ENCODE measurements around the gene FMN1.

FMN1 gene

GRCh38 chr15:32828507-32829186 lies 365.9 kb downstream of the FMN1 start:
- peak; percentile 87 for DNase-seq (ENCODE audit: low read depth)

GRCh38 chr15:32826685-32827084 lies 367.8 kb downstream of the FMN1 start:
- no peak for DNase-seq (ENCODE audit: low read depth)

GRCh38 chr15:32825219-32825618 lies 369.3 kb downstream of the FMN1 start:
- DNase-seq (ENCODE audit: low read depth): peak; percentile 70

GRCh38 chr15:32824777-32825176 lies 369.7 kb downstream of the FMN1 start:
- DNase-seq (ENCODE audit: low read depth): peak; percentile 89

DNA sequence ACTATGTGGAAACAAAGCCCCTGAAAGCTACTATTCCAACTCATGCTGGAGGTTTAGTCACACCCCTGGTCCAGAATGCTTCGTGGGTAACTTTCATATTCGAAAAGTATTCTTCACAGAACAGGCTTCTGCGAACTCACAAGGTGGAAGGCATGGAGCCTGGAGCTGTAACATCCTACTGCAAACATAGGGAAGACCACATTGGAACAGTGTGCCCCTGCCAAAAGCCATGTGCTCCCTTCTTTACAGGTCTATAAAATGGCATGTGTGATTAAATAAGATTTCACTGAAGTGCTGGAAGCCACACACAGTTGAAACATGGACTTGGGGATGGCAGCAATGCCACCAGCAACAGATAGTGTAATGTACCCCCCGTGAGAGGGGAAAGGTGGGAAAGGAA lies 370.8 kb downstream of the FMN1 start:
- DNase-seq (ENCODE audit: low read depth): no peak

DNA sequence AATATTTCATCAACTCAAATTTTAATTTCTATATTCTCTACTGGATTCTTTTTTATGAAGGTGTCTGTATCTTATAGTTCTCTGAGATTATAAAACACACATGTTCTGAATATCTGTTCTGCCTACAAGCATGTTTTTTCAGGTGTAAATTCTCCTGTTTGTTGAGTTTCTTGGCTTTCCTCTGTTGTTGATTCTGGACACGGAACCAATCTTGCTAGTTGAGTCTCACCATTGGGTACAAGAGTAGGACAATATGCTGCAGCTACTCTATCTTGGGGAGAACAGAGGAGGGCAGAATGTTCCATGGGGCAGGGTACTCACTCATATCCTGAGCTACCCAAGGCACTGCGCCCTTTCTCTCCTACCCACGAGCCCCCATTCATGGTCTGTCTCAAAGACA lies 371.8 kb downstream of the FMN1 start:
- no peak for DNase-seq (ENCODE audit: low read depth)

- DNase-seq (ENCODE audit: low read depth): no peak
Measured at GRCh38 chr15:32819448-32819847, 375.1 kb downstream of the FMN1 start.

- DNase-seq (ENCODE audit: low read depth): no peak
Measured at GRCh38 chr15:32818758-32819447, 375.6 kb downstream of the FMN1 start.

DNA sequence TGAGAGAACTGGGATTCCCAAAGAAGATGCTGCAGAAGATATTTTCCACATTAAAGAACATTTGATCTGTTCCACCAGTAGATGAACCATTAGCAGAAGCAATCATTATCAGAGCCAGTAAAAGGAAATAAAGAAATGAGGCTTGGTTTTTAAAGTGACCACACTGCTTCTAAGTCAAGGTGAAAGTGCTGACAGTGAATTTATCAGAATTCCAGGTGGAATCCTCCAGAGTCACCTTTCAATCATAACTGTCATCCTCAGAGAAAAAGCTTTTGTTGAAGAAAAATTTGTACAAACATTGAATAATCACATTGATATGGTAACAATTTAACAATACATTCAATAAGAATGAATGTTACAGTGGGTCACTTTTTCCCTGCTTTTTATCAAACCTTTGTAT lies 376.9 kb downstream of the FMN1 start:
- DNase-seq (ENCODE audit: low read depth): no peak

DNA sequence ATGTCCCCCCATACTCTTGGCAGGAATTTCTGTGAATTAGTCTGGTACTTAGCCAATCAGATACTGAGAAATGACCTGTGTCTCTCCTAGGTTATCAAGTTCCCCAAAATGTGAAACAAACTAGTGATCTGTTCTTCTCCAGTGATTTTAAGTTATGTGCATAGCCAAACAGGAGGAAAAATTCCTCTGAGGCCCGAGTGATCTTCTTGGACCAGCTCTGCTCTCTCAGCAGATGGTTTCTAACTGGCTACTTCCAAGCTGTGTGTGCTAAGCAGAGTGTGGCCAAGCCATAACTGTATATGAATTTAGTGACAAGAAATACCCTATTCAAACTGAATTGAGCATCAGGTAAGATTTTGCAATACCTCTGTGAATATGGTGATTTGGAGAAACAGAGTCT lies 387.2 kb downstream of the FMN1 start:
- DNase-seq (ENCODE audit: low read depth): no peak

- no peak for DNase-seq (ENCODE audit: low read depth)
Measured at GRCh38 chr15:32803631-32804030, 390.9 kb downstream of the FMN1 start.

- peak; percentile 96 for DNase-seq (ENCODE audit: low read depth)
Measured at GRCh38 chr15:32802286-32802936, 392.1 kb downstream of the FMN1 start.

DNA sequence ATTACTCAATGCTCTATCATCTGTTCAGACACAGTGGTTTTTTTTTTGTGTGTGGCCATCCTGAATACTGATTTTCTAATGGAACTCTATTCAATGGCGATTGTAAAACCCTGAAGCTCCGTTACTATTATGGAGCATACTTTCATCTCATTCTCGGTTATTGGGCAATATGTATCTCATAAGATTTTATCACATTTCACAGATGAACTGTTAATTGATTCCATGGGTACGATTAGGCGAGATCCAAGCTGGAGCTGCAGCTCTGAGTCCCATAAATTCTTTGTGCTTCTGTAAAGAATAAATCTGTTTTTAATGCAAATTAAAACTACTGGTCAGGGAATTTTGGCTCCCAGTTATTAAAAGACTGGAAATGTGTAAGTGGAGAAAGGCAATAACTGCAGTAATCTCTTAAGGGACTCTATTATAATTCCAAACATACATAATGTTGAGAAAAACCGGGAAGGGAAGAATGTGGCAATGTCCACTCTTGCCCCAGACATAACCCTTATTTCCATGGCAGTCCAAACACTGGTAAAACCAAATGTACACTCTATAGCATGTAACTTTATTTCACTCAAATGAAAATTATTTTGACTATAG lies 394.5 kb downstream of the FMN1 start:
- DNase-seq (ENCODE audit: low read depth): no peak

DNA sequence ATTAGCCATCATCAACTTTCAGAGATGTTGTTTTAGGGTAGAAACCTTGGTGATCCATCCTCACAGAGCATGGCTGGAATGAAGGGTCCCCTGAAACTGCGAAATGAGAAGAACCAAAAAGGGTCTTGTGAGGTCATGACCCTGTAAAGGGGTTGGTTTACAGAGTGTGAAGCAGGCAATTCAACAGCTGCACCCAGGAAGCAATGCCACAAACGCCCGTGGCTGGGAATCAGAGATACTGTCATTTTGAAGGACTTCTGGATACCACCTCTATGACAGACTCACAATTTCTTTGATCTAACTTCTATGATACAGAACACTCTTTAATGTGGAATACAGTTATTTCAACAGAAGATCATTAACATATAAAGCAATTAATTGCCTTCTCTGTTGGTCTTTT lies 397.7 kb downstream of the FMN1 start:
- no peak for DNase-seq (ENCODE audit: low read depth)

DNA sequence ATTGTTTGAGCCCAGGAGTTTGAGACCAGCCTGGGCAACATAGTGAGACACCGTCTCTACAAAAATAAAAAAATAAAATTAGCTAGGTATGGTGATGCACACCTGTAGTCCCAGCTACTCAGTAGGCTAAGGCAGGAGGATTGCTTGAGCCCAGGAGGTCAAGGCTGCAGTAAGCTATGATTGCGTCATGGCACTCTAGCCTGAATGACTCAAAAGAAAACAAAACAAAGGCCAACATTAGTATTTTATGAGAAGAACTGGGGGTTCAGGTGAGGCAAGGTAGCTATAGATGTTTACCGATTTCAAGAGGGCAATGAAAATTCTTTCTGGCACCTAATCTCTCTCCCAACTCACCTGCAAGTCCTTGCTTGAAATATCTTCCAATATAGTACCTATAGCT lies 399.5 kb downstream of the FMN1 start:
- no peak for DNase-seq (ENCODE audit: low read depth)

- DNase-seq (ENCODE audit: low read depth): no peak
Measured at GRCh38 chr15:32792436-32792835, 402.1 kb downstream of the FMN1 start.

GRCh38 chr15:32790352-32790999 lies 404.0 kb downstream of the FMN1 start:
- DNase-seq (ENCODE audit: low read depth): peak; percentile 74

DNA sequence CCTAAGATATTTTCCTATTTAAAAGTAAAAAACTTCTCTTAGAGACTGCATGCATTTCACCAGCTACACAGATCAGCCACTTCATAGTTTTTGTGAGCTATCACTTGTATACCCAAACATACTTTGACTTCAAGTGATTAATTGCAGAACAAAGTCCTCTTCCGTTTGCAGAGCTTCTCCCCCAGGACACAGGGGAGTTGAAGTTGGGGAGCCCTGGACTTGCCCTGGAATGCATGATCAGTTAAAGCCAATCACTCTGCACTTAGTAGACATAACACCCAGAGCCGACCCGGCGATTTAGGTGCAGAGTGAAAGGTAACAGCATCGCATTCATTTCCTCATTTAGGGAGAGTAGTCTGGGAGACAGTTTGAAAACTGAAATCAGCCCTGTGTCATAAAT lies 406.6 kb downstream of the FMN1 start:
- DNase-seq (ENCODE audit: low read depth): no peak

DNA sequence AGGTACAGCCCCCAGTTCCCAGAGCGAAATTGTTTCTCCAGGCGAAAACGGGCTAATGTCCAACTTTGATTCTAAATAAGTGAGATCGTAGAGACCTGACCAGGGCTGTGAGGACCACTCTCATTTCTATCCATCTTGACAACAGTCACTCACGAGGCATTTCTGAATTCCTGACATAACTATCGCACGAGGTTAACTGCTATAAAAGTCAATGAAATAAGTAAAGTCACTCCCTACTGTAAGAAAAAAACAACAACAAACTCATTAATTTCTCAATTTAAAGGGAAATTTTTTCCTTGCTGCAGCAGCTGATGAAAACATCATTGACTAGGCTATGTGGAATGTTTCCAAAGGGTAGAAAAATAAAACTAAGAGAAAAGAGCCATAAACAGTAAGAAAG lies 407.6 kb downstream of the FMN1 start:
- no peak for DNase-seq (ENCODE audit: low read depth)

DNA sequence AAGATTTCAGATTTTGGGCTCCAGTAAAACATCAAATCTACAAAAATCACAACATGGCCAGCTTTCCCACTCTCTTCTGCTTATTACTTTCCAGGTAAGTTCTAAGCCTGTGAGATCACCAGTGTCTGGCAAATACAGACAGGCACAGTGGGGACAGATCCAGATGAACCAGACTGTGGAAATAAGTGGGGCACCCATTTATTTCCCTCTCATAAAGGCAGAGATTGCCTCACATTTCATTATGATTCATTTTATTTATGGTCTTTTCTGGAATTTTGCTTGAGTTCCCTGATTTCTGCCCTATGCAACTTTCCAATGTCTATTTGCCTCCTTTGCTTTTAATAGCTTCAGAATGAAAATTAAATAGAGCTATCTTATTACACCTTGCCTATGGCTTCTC lies 409.9 kb downstream of the FMN1 start:
- DNase-seq (ENCODE audit: low read depth): no peak

DNA sequence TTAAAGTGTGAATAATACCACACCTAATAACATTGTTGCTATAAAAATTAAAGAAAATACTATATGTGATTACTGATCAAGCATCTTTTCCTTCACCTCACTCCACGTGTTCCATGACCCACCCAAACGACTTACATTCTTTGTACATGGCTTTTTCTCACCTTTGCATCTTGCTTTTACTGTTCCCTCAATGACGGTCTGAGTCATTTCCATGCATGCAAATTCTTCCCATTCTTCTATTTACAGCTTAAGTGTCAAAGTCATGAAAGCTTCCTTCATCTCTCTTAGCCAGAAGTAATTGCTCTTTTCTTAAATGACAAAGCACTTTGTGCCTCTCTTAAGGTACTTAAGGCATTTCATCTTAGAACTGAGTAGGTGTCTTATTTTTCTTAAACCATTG lies 412.7 kb downstream of the FMN1 start:
- no peak for DNase-seq (ENCODE audit: low read depth)

GRCh38 chr15:32778391-32779176 lies 415.9 kb downstream of the FMN1 start:
- no peak for DNase-seq (ENCODE audit: low read depth)
